SU-DHL-6 (cell line): Measurements from ENCODE around the gene ATP13A2.
"Not testable (repeated sequence)": the region's sequence is repeated elsewhere in the genome, so short reads cannot be mapped to it uniquely, and the experiment has no call there.

ENCODE experiments used
- CTCF ChIP-seq: fragments of 200-600 bp; sonication (generic); IDR thresholded peaks from one replicate; pipeline ENCODE4 v1.5.1; 2017; ENCODE audit warnings: antibody characterized with exemption, mild to moderate bottlenecking, low read length, moderate library complexity; ENCODE audit not compliant: insufficient read depth, poor library complexity, severe bottlenecking
- EZH2phosphoT487 ChIP-seq: fragments of 200-600 bp; sonication (generic), shearing (Covaris generic); conservative IDR thresholded peaks from 2 replicates; pipeline ENCODE4 v1.6.1; 2018; ENCODE audit warnings: mild to moderate bottlenecking, antibody characterized with exemption, low read length, moderate library complexity, mixed read lengths

GRCh38 chr1:16936580-16936979 lies 75.1 kb downstream of the ATP13A2 start:
- not testable (repeated sequence) for TF ChIP-seq CTCF, EZH2phosphoT487
